Activated naive CD8-positive, alpha-beta T cell treated with anti-CD3 and anti-CD28 coated beads, Interleukin-2, amount 50 U/mL, for 16 hours (primary cell): Measurements from ENCODE around the gene STK32A.

Experiments used
- DNase-seq: peaks from one replicate; pipeline ENCODE4 v3.0.0-alpha.2; 2020; ENCODE audit warnings: low read depth, low spot score

STK32A gene

DNA sequence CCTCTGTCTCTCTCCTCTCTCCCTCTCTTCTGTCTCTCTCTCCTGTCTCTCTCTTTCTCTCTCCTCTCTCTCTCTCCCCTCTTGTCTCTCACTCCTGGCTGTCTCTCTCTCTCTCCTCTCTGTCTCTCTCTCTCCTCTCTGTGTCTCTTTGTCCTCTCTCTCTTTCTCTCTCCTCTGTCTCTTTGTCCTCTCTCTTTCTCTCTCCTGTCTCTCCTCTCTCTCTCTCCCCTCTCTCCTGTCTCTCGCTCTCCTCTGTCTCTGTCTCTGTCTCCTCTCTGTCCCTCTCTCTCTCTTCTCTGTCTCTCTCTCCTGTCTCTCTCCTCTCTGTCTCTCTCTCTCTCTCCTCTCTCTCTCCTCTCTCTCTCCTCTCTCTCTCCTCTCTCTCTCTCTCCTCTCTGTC lies 25.0 kb downstream of the STK32A start:
- DNase-seq, result no peak

DNA sequence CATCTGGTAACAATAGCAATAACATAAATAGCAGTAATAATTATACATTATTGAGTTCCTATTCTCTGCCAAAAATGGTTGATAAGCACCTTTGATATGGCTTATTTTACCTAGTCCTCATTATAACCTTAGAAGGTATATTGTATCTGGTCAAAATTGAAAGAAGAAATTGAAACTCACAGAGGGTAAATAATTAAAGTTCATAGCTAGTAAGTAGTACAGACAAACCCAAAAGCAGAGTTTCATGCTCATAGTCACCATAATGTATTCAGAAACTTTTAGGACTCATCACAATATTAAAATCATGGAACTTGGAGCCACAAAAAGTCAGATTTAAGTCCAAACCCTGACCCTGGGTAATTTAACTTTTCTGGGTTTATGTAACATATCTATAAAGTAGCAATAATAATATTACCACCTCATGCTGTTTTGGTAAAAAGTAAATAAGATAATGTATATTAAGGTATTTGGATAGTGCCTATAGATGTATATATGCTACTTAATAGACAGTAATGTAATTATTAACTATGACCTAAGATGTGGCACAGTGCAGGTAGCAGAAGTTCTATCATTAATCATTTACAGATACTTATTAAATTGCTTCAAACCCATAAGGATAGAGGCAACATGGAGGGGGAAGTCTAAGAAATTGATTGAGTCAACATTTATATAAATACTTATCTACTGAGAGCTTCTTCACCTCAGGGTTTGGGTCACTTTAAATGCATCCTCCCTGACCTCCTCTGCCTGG lies 32.4 kb downstream of the STK32A start:
- DNase-seq, result no peak

DNA sequence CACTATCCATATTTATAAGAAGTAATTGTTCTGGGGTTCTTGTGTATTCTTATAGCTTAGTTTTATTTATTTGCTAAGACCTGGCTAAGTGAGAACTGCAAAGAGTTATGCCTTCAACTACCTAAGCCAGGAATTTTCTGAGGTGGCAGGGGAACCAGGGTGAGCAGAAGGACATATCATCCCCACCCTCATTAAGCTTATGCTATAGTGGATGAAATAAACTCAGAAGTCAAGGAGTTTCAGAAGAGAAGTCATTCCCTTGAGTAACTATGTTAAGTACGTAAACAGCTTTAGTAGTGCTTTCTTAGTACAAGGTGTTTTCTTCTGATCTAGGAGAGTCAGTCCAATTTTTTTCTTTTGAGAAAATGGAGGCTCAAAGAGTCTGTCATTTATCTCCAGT lies 41.7 kb downstream of the STK32A start:
- DNase-seq, result no peak

DNA sequence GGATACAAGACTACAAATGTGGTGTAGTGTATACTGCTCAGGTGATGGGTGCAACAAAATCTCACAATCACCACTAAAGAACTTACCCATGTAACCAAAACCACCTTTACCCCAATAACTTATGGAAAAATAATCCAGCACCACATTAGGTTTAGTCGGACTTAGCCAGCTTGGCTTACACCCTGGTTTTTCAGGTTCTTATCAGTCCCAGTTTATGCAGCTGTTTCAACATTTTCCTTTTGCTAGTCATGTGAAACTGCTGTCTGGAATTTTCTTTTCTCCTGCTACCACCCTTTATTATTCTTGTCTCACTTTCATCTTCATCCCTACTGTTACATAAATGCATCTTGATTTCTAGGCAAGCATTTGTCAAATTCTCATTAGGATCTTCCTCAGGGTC lies 51.5 kb downstream of the STK32A start:
- DNase-seq, result no peak

DNA sequence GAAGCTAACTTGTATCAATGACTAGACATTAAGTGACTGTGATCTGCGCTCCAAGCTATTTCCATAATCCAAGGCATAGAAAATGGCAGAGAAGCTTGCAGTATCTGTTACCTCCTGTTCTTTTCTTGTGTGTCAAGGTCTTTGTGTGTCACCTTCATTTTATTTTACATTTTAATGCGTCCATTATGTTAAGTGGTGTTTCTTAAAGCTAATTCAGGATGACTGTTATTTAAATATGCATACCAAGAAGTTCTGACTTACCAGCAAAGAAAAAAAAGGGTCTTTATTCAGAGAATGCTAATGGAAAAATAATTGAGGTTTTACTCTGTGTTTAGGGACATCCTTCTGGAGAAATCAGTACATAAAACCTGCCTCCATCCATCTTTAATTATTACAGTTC lies 52.3 kb downstream of the STK32A start:
- no peak for DNase-seq

DNA sequence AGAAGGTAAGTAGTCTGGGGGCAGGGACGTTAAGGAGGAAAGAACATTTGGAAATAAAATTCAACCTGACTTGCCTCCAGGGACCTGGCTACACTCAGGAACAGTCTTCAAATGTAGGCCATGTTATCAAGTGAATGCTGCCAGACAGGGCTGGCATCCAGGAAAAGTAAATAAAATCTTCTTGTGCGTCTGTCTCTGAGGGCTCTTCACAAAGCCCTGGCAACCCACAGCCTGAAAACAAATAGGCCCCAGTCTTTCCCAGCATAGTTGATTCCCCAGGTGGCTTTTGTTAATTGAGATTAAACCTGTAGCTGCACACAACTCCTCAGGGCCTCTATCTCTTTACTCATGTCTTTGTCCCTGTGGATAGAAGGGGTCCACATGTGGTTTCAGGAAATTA lies 55.4 kb downstream of the STK32A start:
- no peak for DNase-seq

DNA sequence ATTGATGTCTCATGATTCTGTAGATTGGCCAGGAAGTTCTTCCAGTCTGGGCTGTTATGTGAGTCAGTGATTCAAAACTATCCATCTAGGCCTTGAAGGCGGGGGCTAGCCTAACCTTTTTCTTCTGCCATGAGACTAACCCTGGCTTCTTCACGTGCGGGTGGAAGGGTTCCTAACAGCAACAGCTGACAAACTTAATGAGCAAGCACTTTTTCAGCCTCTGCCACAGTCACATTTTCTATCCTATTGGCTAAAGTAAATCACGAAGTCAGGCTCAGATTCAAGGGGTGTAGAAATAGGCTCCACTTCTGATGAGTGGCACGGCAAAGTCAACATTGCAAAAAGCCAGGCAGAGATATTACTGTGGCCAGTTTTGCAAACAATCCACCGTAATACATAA lies 68.4 kb downstream of the STK32A start:
- DNase-seq, result no peak

DNA sequence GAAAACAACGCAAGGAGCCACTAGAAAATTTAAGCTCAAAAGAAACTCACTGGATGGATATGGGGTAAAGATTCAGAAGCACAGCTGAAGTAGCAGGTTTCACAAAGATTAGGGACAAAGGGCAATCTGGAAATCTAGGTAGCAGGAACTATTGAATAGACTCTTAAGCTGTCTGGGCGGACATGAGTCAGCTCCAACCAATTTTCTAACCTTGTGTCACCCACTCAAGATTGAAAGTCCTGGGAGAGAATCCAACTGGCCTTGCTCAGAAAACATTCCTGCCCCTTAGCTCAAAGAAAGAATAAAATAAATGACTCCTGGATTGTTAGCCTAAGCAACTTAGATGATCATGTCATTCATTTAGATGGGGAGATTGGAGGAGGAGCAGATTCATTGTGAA lies 69.2 kb downstream of the STK32A start:
- no peak for DNase-seq

DNA sequence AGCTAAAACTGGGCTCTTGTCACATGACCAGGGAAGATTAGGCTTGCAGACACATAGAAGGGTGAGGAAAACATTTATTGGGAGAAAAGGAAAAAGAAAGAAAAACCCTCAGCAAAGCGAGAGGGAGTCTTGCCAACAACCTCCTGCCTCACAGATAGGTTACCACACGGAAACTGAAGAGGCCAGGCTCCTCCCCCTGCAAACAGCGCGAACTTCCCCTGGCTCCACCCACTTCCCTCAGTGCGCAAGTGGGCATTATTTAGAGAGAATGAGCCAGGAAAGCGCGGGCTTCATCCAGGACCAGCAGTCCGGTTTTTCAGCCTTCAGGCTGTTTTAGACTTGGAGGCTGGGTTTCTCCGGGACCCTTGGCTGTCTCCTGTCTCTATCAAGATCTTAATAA lies 70.3 kb downstream of the STK32A start:
- no peak for DNase-seq

DNA sequence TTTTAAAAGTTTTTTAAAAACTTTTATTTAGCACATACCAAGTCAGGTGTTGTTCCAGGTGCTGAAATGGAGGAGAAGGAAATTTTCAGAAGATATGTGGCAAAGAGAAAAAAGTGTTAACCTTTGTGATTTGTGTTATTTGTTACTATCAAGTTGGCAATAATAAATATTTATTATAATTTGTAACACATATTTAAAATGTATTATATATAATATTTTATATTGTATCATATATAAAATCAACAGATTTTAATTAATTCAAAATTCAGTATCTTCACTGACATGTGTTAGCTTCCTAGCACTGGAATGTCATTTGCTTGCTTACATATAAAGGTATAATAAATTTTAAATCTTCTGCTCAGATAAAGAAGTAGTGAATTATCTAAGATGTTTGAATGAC lies 71.5 kb downstream of the STK32A start:
- no peak for DNase-seq

DNA sequence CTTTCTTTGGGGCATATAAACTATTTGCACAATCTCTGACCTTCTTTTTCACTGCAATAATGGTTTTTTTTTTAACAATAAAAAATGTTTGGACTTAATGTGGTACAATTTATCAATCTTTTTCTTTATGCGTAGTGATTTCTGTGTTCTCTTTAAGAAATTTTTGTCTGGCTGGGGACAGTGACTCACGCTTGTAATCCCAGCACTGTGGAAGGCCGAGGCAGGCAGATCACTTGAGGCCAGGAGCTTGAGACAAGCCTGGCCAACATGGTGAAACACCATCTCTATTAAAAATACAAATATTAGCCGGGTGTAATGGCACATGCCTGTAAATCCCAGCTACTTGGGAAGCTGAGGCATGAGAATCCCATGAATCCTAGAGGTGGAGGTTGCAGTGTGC lies 72.3 kb downstream of the STK32A start:
- DNase-seq, result no peak

DNA sequence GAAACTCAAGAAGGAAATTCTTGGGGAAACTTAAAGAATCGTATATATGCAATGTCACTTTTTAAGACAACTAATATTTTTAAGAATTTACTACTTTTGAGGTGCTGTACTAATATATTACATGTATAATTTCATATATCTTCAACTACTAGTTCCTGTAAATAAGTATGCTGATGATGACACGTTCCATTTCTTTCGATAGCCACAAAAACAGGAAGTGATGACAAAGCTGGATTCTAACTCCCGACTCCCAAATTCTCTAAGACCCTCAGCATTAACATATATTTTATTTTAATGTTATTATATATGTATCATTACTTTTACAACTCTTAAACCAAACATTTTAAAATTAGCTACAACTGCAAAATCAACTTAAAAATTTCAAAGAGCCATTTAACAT lies 74.8 kb downstream of the STK32A start:
- DNase-seq, result no peak

DNA sequence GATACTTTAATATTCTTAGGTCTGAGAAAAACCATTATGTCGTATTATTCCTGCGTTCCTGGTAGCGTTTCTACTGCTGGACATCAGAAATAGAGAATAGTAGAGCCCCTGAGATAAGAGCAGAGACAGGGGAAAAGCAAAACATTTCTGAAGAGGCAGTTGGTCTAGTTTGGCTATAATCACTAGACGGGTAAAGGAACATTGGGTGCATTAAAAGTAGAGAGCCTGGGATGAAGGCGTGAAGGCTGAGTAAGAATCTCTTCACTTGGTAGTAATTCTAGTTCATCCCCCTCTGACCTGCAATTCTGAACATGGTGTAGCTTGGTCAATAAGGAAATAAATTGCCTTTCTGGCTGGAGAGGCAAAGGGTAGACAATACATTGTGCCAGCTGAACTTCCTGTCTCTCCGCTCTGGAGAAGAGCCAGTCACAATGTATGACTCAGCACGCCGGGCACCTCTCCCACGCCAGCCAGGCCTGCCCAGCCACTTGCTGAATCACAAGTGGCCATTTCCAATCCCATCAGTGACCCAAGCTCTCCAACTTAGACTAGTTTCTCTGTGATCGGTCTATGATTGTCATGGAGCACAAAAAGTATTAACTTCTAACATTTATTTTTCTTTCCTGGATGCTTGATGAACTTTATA lies 75.4 kb downstream of the STK32A start:
- DNase-seq, result no peak

DNA sequence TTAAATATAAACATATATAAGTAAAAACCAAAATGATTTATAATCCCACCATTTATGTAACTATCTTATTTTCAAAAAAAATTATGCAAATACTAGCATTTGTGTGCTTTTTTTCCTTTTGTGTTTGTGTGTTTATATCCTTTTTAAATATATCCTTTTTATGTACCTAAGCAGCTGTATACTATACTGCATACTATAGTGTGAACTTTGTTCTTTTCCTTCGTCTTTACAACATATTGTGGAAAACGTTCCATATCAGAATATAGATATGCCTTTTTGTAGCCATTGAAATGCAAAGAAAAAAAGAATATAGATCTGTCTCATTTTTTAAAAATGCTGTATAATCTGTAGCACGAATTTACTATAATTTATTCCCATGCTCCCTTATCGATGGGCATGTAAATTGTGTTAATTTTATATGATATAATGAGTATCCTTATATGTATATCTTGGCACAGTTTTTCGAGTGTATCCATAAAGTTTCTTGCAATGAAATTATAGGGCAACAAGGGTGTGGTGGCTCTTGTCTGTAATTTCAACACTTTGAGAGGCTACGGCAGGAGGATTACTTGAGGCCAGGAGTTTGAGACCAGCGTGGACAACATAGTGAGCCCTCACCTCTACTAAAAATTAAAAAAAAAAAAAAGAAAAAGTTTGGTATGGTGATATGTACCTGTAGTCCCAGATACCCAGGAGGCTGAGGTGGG lies 83.3 kb downstream of the STK32A start:
- DNase-seq, result no peak

DNA sequence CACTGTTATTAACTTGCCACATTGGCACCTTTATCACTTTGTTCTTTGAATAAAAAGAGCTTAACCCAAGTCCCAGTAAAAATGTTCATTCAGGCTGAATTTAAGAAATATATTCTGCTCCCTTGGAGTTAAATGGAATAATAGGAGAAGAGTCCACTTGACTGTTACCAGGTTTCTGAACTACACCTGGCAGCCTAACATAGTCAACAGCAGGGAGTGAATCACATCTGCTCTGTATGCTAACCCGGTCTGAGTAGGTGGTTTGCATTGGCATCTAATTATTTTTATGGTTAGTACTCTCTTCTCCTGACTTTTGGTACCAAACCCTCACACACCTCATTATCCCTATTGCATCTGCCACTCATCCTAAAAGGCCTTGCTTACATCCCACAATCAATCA lies 86.7 kb downstream of the STK32A start:
- no peak for DNase-seq

DNA sequence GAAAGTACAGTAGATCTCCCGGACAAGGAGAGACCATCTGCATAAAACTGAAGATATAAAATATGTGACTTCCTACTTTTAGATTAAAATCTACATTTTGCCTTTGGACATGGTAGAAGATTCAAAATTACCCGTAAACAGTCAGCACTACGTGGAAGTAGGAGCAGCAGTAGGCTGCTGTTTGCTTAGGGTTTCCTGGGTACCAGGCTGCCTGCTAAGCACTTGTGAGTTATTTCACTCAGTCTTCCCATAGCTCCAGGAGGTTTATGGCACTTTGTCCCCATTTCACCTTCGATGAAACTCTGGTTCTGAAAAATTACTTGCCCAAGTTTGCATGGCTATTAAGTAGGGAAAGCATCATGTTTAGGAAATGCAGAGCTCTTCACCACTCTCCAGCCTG lies 92.6 kb downstream of the STK32A start:
- DNase-seq, result no peak

DNA sequence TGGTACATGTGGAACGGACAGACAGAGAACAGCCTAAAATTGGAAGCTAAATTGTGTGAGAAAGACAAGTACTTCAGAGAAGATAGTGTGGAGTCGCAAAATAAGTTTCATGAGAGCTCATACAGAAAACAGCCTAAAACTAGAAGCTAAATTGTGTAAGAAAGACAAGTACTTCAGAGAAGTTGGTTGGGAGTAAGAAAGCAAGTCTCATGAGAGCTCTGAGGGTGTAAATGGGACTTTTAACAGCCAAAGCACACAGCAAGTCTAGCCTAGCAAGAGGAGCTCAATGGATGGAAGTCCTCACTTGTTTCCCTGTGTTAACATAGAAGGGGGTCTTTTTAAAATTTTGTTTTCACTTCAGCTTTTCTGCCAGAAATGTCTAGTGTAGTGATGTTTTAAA lies 93.1 kb downstream of the STK32A start:
- DNase-seq, result no peak

DNA sequence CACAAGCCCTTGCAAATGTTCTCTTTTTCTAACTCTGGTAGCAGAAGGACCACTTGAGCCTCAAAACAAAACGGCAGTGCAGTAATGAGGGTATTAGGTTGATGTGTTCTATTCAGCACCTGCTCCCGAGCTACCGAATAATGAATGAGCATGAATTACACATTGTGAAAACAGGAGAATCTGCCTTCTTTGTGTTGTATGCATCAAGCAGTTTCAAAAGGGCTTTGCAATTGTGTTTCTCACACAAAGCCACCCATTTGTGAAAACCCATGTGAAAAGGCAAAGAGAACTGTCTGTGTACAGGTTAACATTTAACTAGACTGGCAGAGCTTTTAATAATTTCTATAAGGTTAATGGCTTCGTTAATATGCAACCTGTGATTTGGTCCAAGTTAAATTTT lies 97.8 kb downstream of the STK32A start:
- no peak for DNase-seq

DNA sequence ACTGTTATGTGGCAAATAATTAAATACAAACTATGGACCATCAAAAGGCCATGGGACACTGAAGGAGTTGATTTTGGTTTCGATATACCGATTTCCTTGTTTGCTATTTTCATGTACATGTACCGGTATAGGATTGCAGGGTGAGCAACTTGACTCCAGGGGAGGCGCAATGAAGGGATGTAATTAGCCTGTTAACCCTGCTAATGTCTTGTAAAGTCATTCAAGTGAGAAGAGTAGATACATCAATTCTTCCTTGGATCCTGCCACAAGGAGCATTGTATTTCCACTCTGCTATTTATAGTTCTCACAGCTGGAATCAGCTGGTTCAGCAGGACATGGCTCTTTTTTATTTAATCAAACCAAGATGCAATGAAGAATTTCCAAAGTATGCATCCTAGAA lies 102.0 kb downstream of the STK32A start:
- DNase-seq, result no peak

DNA sequence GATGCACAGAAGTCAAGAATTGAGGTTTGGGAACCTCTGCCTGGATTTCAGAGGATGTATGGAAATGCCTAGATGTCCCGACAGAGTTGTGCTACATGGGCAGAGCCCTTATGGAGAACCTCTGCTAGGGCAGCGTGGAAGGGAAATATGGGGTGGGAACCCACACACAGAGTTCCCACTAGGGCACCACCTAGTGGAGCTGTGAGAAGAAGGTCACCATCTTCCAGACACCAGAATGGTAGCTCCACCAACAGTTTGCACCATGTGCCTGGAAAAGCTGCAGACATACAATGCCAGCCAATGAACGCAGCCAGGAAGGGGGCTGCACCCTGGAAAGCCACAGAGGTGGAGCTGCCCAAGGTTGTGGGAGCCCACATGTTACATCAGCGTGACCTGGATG lies 104.5 kb downstream of the STK32A start:
- DNase-seq, result no peak

DNA sequence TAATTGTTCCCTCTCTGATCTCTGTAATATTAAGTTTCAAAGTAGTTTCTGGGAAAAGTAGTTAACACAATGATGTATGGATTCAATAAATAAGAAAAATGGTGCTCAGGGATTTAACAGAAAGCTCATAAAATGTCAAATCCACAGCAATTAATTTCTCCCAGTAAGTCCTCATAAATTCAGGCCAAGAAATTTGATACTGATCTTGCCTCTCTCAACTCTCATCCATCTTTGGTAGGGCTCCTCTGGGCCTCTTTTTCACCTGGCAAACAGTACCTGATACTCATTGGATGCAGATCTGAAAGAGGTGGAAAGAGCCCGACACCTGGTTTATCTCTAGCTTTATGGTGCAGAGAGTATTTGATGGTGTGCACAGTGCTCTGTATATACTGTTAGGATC lies 106.1 kb downstream of the STK32A start:
- no peak for DNase-seq

DNA sequence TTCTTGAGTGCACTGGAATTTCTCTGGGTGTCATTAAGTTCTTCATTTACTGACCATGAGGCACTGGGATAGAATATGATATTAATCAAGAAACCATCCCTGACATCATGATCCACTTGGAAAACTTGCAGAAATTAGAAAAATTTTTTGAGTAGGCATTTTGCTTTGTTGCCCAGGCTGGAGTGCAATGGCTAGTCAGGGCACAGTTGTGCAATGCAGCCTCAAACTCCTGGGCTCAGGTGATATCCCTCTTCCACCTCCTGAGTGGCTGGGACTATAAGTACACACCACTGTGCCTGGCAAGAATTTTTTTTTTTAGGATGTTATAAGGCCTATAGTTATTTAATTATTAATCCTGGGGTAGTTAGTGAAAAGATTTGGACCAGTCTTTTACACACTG lies 106.5 kb downstream of the STK32A start:
- no peak for DNase-seq

DNA sequence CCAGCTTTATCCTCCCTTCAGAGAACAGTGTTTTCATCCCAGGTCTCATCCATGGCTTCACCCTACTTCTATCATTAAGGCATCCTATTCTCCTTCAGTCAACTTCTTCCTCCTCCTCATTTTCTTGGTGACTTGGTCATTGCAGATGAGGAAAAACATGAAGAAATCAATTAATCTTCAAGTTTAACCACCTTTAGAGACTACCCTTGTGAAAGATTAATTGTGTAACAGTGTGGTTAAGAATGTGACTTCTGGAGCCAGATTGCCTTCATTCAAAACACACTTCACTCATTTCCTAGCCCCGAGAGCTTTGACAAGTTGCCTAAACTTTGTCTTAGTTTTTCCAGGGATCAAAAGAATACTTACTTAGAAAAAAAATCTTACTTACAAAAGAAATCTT lies 110.0 kb downstream of the STK32A start:
- DNase-seq, result no peak
